ENCODE data around the gene CLDN6. TPM values are rescaled to one million over a fixed set of nuclear protein-coding genes. Genes with fewer than 3 reads are reported as not detected.

Gene CLDN6
- total RNA-seq, 1 experiment from 2014 or later = not detected

DNA sequence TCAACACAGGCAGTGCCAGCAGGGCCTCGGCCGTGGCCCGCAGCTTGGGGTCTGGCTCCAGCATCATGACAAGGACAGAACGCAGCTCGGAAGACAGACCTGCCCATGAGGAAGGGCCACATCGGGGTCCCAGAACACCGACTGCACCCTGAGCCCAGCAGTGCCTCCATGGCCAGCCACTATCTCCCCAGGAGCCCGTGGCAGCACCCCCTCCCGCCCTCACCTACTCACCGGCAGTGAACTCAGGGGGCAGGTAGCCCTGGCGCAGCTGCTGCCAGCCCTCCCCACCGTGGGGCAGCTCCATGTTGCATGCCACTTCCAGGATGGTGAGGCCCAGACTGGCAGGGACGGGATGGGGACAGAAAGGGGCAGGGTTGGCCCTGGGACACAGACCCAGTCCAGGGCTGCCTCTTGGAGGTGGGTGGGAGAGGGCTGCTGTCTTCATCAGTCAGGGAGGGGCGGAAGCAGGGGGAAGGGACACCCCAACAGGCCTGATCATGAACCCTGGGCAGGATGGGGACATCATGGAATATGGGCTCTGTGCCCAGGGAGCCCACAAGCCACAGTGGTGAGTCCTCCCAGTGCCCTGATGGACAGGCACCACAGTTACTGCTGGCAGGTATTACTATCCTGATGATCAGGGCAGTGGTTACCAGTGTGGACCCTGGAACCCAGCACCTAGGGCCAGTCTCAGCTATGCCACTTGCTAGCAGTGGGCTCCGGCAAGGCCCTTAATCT lies 43.5 kb downstream of the CLDN6 start:
- H3K9me3 ChIP-seq (ENCODE audit: low read length) = no peaks in the 10 kb centered on the region
- peaks cover 6% of the 10 kb centered on the region; the same call in 1 of the 2 replicates for H3K36me3 ChIP-seq (ENCODE audit: low read depth, low read length)
- BruUV-seq (replicated peaks) = no TSS peak
- no peak overlapping the region for H3K4me2 ChIP-seq (ENCODE audit: low read length)
- peaks cover 36% of the 10 kb centered on the region for H3K79me2 ChIP-seq (ENCODE audit: low read length)
- intact Hi-C loops (cut with micrococcal nuclease) = no loop called here
- ChIA-PET POLR2A (ENCODE audit: unreplicated experiment) (no interaction called here), CTCF (no interaction called here)
- H3K9ac ChIP-seq (ENCODE audit: low read length) = no peak overlapping the region
- H3F3A ChIP-seq (ENCODE audit: low read length, unreplicated experiment) = no peaks in the 10 kb centered on the region
- no peak overlapping the region for H2AFZ ChIP-seq (ENCODE audit: low read length)
- no peaks in the 10 kb centered on the region for H3K9me2 ChIP-seq (replicated peaks; ENCODE audit: low read length)
- no peak for ATAC-seq
- no peak for TF ChIP-seq CTCF (conservative IDR thresholded peaks at IDR 0.05; ENCODE audit: low read depth, low read length)
- no peak for TF ChIP-seq EZH2phosphoT487 (IDR thresholded peaks at IDR 0.05; ENCODE audit: borderline replicate concordance, low read length)
- TF ChIP-seq EZH2 (IDR thresholded peaks at IDR 0.05; ENCODE audit: low read length, unreplicated experiment) = no peak
- no peaks in the 10 kb centered on the region for H3K27me3 ChIP-seq (ENCODE audit: low read length)
- H3K4me3 ChIP-seq (ENCODE audit: low read length) = no peak overlapping the region
- no peak overlapping the region for H3K27ac ChIP-seq (ENCODE audit: low read length)
- H3K4me1 ChIP-seq (ENCODE audit: insufficient read depth, low read length) = peaks cover 21% of the 10 kb centered on the region
- H4K20me1 ChIP-seq (ENCODE audit: low read length) = peaks cover 12% of the 10 kb centered on the region
- no peak for DNase-seq

- ATAC-seq = no peak
- CTCF ChIA-PET = no interaction called here
- no peak overlapping the region for H2AFZ ChIP-seq (ENCODE audit: low read length)
- peaks cover 6% of the 10 kb centered on the region; the same call in 1 of the 2 replicates for H3K36me3 ChIP-seq (ENCODE audit: low read depth, low read length)
- TF ChIP-seq EZH2phosphoT487 (IDR thresholded peaks at IDR 0.05; ENCODE audit: borderline replicate concordance, low read length) (no peak), EZH2 (IDR thresholded peaks at IDR 0.05; ENCODE audit: low read length, unreplicated experiment) (no peak), CTCF (conservative IDR thresholded peaks at IDR 0.05; ENCODE audit: low read depth, low read length) (no peak)
- intact Hi-C loops (cut with micrococcal nuclease) = no loop called here
- no peaks in the 10 kb centered on the region for H3F3A ChIP-seq (ENCODE audit: low read length, unreplicated experiment)
- peaks cover 12% of the 10 kb centered on the region for H4K20me1 ChIP-seq (ENCODE audit: low read length)
- H3K4me1 ChIP-seq (ENCODE audit: insufficient read depth, low read length) = peaks cover 22% of the 10 kb centered on the region
- DNase-seq = no peak
- no peaks in the 10 kb centered on the region for H3K9me2 ChIP-seq (replicated peaks; ENCODE audit: low read length)
- no peak overlapping the region for H3K9ac ChIP-seq (ENCODE audit: low read length)
- H3K27me3 ChIP-seq (ENCODE audit: low read length) = no peaks in the 10 kb centered on the region
- no TSS peak for BruUV-seq (replicated peaks)
- POLR2A ChIA-PET (ENCODE audit: unreplicated experiment) = no interaction called here
- no peak overlapping the region for H3K4me2 ChIP-seq (ENCODE audit: low read length)
- no peak overlapping the region for H3K4me3 ChIP-seq (ENCODE audit: low read length)
- H3K79me2 ChIP-seq (ENCODE audit: low read length) = peaks cover 29% of the 10 kb centered on the region
- no peaks in the 10 kb centered on the region for H3K9me3 ChIP-seq (ENCODE audit: low read length)
- no peak overlapping the region for H3K27ac ChIP-seq (ENCODE audit: low read length)
Measured at GRCh38 chr16:2973605-2974318, 44.2 kb downstream of the CLDN6 start.

- POLR2A ChIA-PET (ENCODE audit: unreplicated experiment) = no interaction called here
- Histone ChIP-seq H3K4me2 (ENCODE audit: low read length) (no peak overlapping the region), H3K27me3 (ENCODE audit: low read length) (no peaks in the 10 kb centered on the region), H4K20me1 (ENCODE audit: low read length) (peaks cover 12% of the 10 kb centered on the region), H3K4me1 (ENCODE audit: insufficient read depth, low read length) (peaks cover 25% of the 10 kb centered on the region), H3K4me3 (ENCODE audit: low read length) (no peak overlapping the region), H3K9me2 (replicated peaks; ENCODE audit: low read length) (no peaks in the 10 kb centered on the region), H3F3A (ENCODE audit: low read length, unreplicated experiment) (no peaks in the 10 kb centered on the region), H3K79me2 (ENCODE audit: low read length) (peaks cover 24% of the 10 kb centered on the region), H3K36me3 (ENCODE audit: low read depth, low read length) (peaks cover 6% of the 10 kb centered on the region; the same call in 1 of the 2 replicates), H3K27ac (ENCODE audit: low read length) (no peak overlapping the region), H3K9ac (ENCODE audit: low read length) (no peak overlapping the region), H3K9me3 (ENCODE audit: low read length) (no peaks in the 10 kb centered on the region), H2AFZ (ENCODE audit: low read length) (no peak overlapping the region)
- DNase-seq (no peak), ATAC-seq (no peak)
- intact Hi-C loops (cut with micrococcal nuclease) = no loop called here
- BruUV-seq (replicated peaks) = no TSS peak
- CTCF ChIA-PET = no interaction called here
- TF ChIP-seq CTCF (conservative IDR thresholded peaks at IDR 0.05; ENCODE audit: low read depth, low read length) = no peak
- no peak for TF ChIP-seq EZH2 (IDR thresholded peaks at IDR 0.05; ENCODE audit: low read length, unreplicated experiment)
- TF ChIP-seq EZH2phosphoT487 (IDR thresholded peaks at IDR 0.05; ENCODE audit: borderline replicate concordance, low read length) = no peak
Measured at GRCh38 chr16:2973093-2973492, 44.9 kb downstream of the CLDN6 start.

Data from PC-3 (cell line).